GM12878 (cell line): ENCODE measurements around the gene CGREF1. TPM values are rescaled to one million over a fixed set of nuclear protein-coding genes. Genes with fewer than 3 reads are reported as not detected.

Experiments used
- ATAC-seq: fragments of 200-7000 bp; cut with Tn5 transposase; 3 replicates; pipeline ENCODE4 v1.9.1; 2020; ENCODE audit warnings: mild to moderate bottlenecking, moderate library complexity
- BruUV-seq: library from RNA; stranded (reverse); fragments of 400-500 nt; replicated peaks from 2 replicates; lab custom pipeline; 2021; lab: Mats Ljungman, UMichigan
- CTCF ChIA-PET: fragments of 300-600 bp; sonication (Branson Sonifier 250); formaldehyde crosslinking; extraction: SDS; loops from one replicate; lab custom pipeline; 2021; ENCODE audit warnings: inconsistent platforms; lab: Yijun Ruan, JAX
- POLR2A ChIA-PET: fragments of 350-600 bp; formaldehyde crosslinking; extraction: SDS; loops from one replicate; lab custom pipeline; 2021; ENCODE audit warnings: inconsistent platforms; lab: Charles Lee
- RAD21 ChIA-PET: fragments of 300-600 bp; sonication (Branson Sonifier 250); formaldehyde crosslinking; loops from one replicate; lab custom pipeline; 2023; ENCODE audit warnings: antibody characterized with exemption; ENCODE audit not compliant: unreplicated experiment; lab: Charles Lee
- SMC1A ChIA-PET: fragments of 300-600 bp; sonication (Branson Sonifier 250); formaldehyde crosslinking; loops from one replicate; lab custom pipeline; 2023; ENCODE audit not compliant: unreplicated experiment, uncharacterized antibody; lab: Charles Lee
- DNase-seq: peaks from one replicate; pipeline ENCODE4 v3.0.0-alpha.2; 2011; ENCODE audit warnings: low read depth, low spot score
- FAIRE-seq: peaks from 3 replicates; lab custom pipeline; 2011; peaks lifted over from hg19 to GRCh38; lab: Jason Lieb, UNC
- H2AFZ ChIP-seq: 2 replicates; pipeline ENCODE4 v1.6.0; 2011; ENCODE audit warnings: low read depth, low read length, control low read depth; ENCODE audit not compliant: control insufficient read depth
- H3K27ac ChIP-seq: 2 replicates; pipeline ENCODE4 v1.5.1; 2011; ENCODE audit warnings: control low read depth; ENCODE audit not compliant: control insufficient read depth, insufficient read depth
- H3K27me3 ChIP-seq, 2 experiments: replicated peaks in 1 of 2; 2 replicates each; pipeline versions ENCODE4 v1.6.0 to v1.6.1; 2011; ENCODE audit warnings: low read length in 1 of 2; ENCODE audit not compliant: control insufficient read depth in 2 of 2, insufficient read depth in 2 of 2
- H3K36me3 ChIP-seq, 2 experiments: 2 replicates each; pipeline ENCODE4 v1.5.1; 2011; ENCODE audit warnings: low read length in 1 of 2; ENCODE audit not compliant: control insufficient read depth in 2 of 2, insufficient read depth in 2 of 2
- H3K4me1 ChIP-seq: 2 replicates; pipeline ENCODE4 v1.6.1; 2011; ENCODE audit warnings: mild to moderate bottlenecking, low read length, moderate library complexity, mixed read lengths; ENCODE audit not compliant: control insufficient read depth, insufficient read depth
- H3K4me2 ChIP-seq: 2 replicates; pipeline ENCODE4 v1.6.0; 2011; ENCODE audit warnings: control low read depth; ENCODE audit not compliant: control insufficient read depth, insufficient read depth
- H3K4me3 ChIP-seq: fragments of 200-600 bp; sonication (generic); 2 replicates; pipeline ENCODE4 v1.5.1; 2016
- H3K79me2 ChIP-seq: 2 replicates; pipeline ENCODE4 v1.6.0; 2011; ENCODE audit warnings: low read length; ENCODE audit not compliant: control insufficient read depth, insufficient read depth
- H3K9ac ChIP-seq: 2 replicates; pipeline ENCODE4 v1.8.0; 2011; ENCODE audit warnings: low read length, control low read depth, mixed read lengths; ENCODE audit not compliant: control insufficient read depth, insufficient read depth
- H3K9me3 ChIP-seq: replicated peaks from 3 replicates; pipeline ENCODE4 v1.5.1; 2011; ENCODE audit warnings: mild to moderate bottlenecking, low read length; ENCODE audit not compliant: control insufficient read depth, insufficient read depth
- H4K20me1 ChIP-seq: 2 replicates; pipeline ENCODE4 v1.6.0; 2011; ENCODE audit not compliant: control insufficient read depth, insufficient read depth
- BRCA1 ChIP-seq: IDR thresholded peaks from 2 replicates; pipeline ENCODE4 v1.6.1; 2011; ENCODE audit warnings: low read depth, low read length, improper control_type of control experiment
- IRF5 ChIP-seq: fragments of 450-650 bp; IDR thresholded peaks from 2 replicates; pipeline ENCODE4 v1.6.1; 2017; ENCODE audit warnings: borderline replicate concordance
- RAD21 ChIP-seq: IDR thresholded peaks from 2 replicates; pipeline ENCODE4 v1.6.1; 2011; ENCODE audit warnings: mild to moderate bottlenecking, low read depth, low read length, moderate library complexity; ENCODE audit not compliant: insufficient read depth
- RB1 ChIP-seq: fragments of 450-650 bp; formaldehyde crosslinking; IDR thresholded peaks from 2 replicates; pipeline ENCODE4 v1.6.1; 2017; ENCODE audit warnings: mild to moderate bottlenecking, borderline replicate concordance
- USF1 ChIP-seq: IDR thresholded peaks from 2 replicates; pipeline ENCODE4 v1.6.1; 2011; ENCODE audit warnings: borderline replicate concordance, low read depth, mild to moderate bottlenecking, moderate library complexity, mixed read lengths, low read length; ENCODE audit not compliant: insufficient read depth; ENCODE audit errors: extremely low read length
- WRNIP1 ChIP-seq: IDR thresholded peaks from 2 replicates; pipeline ENCODE4 v1.6.1; 2011; ENCODE audit warnings: low read depth, low read length, improper control_type of control experiment, borderline replicate concordance
- whole genome bisulfite sequencing: methylation state at CpG from one replicate; pipeline ENCODE4 v1.1.6; 2016; ENCODE audit warnings: low lambda C conversion rate; ENCODE audit not compliant: insufficient replicate concordance, insufficient coverage; ENCODE audit errors: missing lambda C conversion rate; 5-methylcytosine and 5-hydroxymethylcytosine counted together
- in situ Hi-C: fragments of 300-500 bp; cut with MboI; formaldehyde crosslinking; loops from 9 replicates; pipeline ENCODE4 v1.14.3; 2018; ENCODE audit warnings: mixed read lengths
- intact Hi-C: fragments of 100-400 bp; cut with micrococcal nuclease; formaldehyde crosslinking; loops from one replicate; pipeline ENCODE4 v1.14.2; 2022; ENCODE audit not compliant: unreplicated experiment
- polyA plus RNA-seq, 11 experiments: library from polyadenylated mRNA; depleted of rRNA in 4 of 11; unstranded in 6 of 11; stranded (reverse) in 5 of 11; fragments of >200 nt; fragmentation: Nextera tagmentation in 4 of 11; fragmentation: Illumina TruSeq in 1 of 11; extraction: Ambion mirVana in 4 of 11; extraction: Trizol in 1 of 11; gene quantifications; 1 replicate in 1 of 11; 2 replicates in 10 of 11; pipeline versions ENCODE4 v1.2.1 to v1.2.3, GENCODE V29; 2011 to 2016; ENCODE audit warnings: inconsistent platforms in 2 of 11, missing spikeins in 2 of 11, low read depth in 1 of 11
- total RNA-seq, 4 experiments: library from RNA; depleted of rRNA in 3 of 4; stranded (reverse); fragments of >200 nt in 3 of 4; fragmentation: Illumina TruSeq in 1 of 4; extraction: Trizol in 1 of 4; gene quantifications; 2 replicates each; pipeline versions ENCODE4 v1.2.1 to v1.2.3, GENCODE V29; 2013 to 2021

CGREF1 gene
- total and polyA plus RNA-seq, 10 of the 15 experiments (the other 5 are each of a cell fraction or from before 2014, with no cell fraction given): 0.06 to 0.21 TPM; not detected in 8

GRCh38 chr2:27080140-27080469, 38.8 kb downstream of the CGREF1 start:
- H3K79me2 ChIP-seq: no peaks in the 10 kb centered on the region
- POLR2A ChIA-PET: interaction anchor here (0.7 to 4.9 kb wide), 2 partner anchors 18 to 30 kb away, joined by 3 to 27 read pairs; partner anchors contain the start of gene AGBL5
- H3K27ac ChIP-seq: no peak overlapping the region
- H3K36me3 ChIP-seq: no peaks in the 10 kb centered on the region
- FAIRE-seq (no peak), DNase-seq (no peak), ATAC-seq (no peak)
- no peak overlapping the region for H2AFZ ChIP-seq
- peaks cover 34% of the 10 kb centered on the region for H3K4me1 ChIP-seq
- intact Hi-C loops: loop anchor here (2.0 kb wide), 1 partner anchor 47 kb away; the partner anchor contains the start of gene TMEM214
- WGBS: 95% methylated on average over 7 of the region's 7 CpGs
- CTCF ChIA-PET: interaction anchor here (8.6 kb wide), 1 partner anchor 118 kb away, joined by 85 read pairs; no protein-coding TSS in a partner anchor
- RAD21 ChIA-PET: no interaction called here
- no TSS peak for BruUV-seq
- TF ChIP-seq IRF5 (no peak), WRNIP1 (no peak), RAD21 (no peak), USF1 (no peak), BRCA1 (no peak), RB1 (no peak)
- in situ Hi-C loops: loop anchor here (10.0 kb wide), 1 partner anchor 115 kb away; no protein-coding TSS in a partner anchor
- SMC1A ChIA-PET: no interaction called here
- H3K27me3 ChIP-seq: no peaks in the 10 kb centered on the region
- H3K4me2 ChIP-seq: no peak overlapping the region
- no peaks in the 10 kb centered on the region for H3K9me3 ChIP-seq
- H3K9ac ChIP-seq: no peak overlapping the region
- no peak overlapping the region for H3K4me3 ChIP-seq
- no peaks in the 10 kb centered on the region for H4K20me1 ChIP-seq
